Placental epithelial cell (primary cell): ENCODE data around the gene MYH9. TPM values are rescaled to one million over a fixed set of nuclear protein-coding genes. Genes with fewer than 3 reads are reported as not detected.

ENCODE experiments used
- small RNA-seq: library from RNA; depleted of rRNA; stranded (forward); fragments of <200 nt; gene quantifications from one replicate; pipeline ENCODE3, GENCODE V24; 2012
- total RNA-seq: library from RNA; depleted of rRNA; stranded (reverse); fragments of >200 nt; gene quantifications from 2 replicates; pipeline ENCODE4 v1.2.3, GENCODE V29; 2012

MYH9 gene
- total RNA-seq = 204 and 625 TPM in 2 replicates

DNA sequence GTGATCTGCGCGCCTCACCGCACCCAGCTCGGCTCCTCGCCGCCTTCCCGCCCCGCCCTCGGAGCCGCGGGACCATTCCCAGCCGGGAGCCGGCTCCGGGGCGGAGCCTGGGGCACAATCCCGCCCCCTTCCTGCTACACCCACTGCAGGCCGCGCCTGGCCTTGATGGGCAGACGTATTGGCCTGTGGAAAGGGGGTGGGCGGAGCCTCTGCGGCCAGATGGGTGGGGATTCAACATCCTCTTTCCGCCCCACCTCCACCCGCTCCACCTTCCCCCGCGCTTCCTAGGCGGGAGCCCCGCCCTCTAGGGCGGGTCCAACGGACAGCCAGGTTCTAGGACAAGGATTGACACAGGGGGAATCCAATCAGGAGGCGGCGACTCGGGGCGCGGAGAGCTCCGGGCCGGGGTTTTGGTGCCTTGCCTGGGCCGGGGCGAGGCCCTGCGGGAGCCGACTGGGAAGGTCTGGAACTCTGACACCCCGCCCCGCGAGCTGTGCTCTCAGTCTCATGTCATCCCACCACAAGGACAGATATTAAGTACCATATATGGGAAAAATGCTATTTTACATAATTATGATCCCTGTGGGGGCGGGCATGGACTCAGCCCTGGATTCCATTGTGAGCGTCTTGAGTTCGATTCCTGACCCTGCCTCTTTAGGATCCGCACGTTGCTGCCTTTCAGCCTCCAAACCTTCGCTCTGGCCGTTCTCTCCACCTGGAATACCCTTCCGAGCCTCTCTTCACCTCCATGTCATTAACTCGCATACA, at the start of gene MYH9:
TSS of gene MYH9 (minus strand) at position 9 of the 768 bp plus-strand sequence. CDS start 38,731 bp downstream, outside the sequence.

DNA sequence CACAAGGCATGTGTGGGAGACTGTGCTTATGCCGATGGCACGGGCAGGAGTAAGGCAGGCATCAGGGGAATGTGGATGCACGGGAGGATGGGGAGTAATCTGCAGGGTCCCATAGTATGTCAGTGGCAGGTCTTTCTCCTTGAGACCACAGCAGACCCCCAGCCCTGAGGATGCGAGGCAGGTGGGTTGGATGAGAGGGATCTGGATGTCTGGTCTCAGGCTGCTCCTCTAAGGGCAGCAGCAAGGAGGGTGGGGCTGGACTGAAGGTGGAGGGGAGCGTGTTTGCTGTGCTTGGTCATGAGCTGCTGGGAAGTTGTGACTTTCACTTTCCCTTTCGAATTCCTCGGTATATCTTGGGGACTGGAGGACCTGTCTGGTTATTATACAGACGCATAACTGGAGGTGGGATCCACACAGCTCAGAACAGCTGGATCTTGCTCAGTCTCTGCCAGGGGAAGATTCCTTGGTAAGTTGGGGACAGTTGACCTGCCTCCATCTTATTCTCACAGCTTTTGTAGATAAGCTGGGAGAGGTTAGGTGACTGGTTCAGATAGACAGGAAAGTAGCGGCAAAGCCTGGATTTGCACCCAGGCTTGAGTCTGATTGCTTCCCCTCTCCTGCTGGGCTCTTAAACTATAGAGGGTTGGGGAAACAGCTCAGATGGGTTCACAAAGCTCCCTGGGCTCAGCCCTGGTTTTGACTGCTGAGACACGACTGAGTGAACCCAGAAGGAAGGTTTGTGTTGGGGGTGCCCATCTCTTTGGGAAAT, 134.8 kb downstream of the MYH9 start, which contains the start of gene APOL1:
TSS of gene APOL1 (plus strand) at position 380 of the 769 bp plus-strand sequence. CDS start 1,823 bp downstream, outside the sequence.

DNA sequence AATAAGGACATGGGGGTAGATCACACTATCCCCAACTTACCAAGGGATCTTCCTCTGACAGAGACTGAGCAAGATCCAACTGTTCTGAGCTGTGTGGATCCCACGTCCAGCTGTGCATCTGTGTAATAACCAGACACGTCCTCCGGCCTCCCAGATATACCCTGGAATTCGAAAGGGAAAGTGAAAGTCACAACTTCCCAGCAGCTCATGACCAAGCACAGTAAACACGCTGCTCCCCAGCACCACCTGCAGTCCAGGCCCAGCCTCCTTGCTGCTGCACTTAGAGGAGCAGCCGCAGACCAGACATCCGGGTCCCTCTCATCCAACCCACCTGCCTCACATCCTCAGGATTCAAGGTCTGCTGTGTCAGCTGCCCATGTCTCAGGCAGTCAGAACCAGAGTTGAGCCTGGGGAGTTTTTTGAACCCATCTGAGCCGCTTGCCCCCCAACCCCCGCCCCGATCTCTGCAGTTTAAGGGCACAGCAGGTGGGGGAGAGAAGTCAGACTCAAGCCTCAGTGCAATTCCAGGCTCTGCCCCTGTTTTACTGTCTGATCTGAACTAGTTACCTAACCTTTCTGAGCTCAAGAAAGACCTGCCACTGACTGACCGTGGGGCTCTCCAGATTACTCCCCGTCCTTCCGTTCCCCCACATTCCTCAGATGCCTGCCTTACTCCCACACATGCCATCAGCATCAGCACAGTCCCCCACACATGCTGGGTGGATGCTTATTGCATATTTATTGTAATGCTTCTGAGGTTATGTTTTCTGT, 148.2 kb downstream of the MYH9 start, which contains the start of gene APOL2:
TSS of gene APOL2 (minus strand) at position 127 of the 771 bp plus-strand sequence. CDS start 6,365 bp downstream, outside the sequence.

Small RNA genes within 50 kb of the gene (small RNA-seq; reads per million reads assigned to genes)
- not detected for gene MIR6819

Other genes starting within 250 kb of the MYH9 start
- under 0.01 TPM in 1 of 2 replicates, not detected in the other for gene APOL3, start 227.2 kb downstream of the MYH9 start, total RNA-seq
- gene APOL4, start 186.2 kb downstream of the MYH9 start, total RNA-seq = not detected in 2 replicates
- 10.0 and 14.1 TPM in 2 replicates for gene APOL2, start 148.4 kb downstream of the MYH9 start, total RNA-seq
- gene APOL1, start 134.8 kb downstream of the MYH9 start, total RNA-seq = under 0.01 and 0.39 TPM in 2 replicates
- gene TXN2, start 93.7 kb upstream of the MYH9 start, total RNA-seq = 24.7 and 32.0 TPM in 2 replicates
- gene FOXRED2, start 119.1 kb upstream of the MYH9 start, total RNA-seq = 5.1 and 6.7 TPM in 2 replicates
- 348 and 396 TPM in 2 replicates for gene EIF3D, start 141.2 kb upstream of the MYH9 start, total RNA-seq